ENCODE data around the gene NAT16.

The NAT16 gene

GRCh38 chr7:101165958-101166647, 14.0 kb downstream of the NAT16 start:
- no peaks in the 10 kb centered on the region for H3K9me3 ChIP-seq (ENCODE audit: control insufficient read depth, low read length)
- no peak for TF ChIP-seq CTCF (IDR thresholded peaks at IDR 0.05)
- H3K27ac ChIP-seq, result no peak overlapping the region
- no peak overlapping the region for H2AFZ ChIP-seq
- no peak overlapping the region for H3K9ac ChIP-seq
- H3K79me2 ChIP-seq, result no peaks in the 10 kb centered on the region
- peaks cover 15% of the 10 kb centered on the region for H3K4me1 ChIP-seq
- no peak overlapping the region for H3K4me3 ChIP-seq (ENCODE audit: low read depth, low read length)
- H3K4me2 ChIP-seq (ENCODE audit: low read length), result no peak overlapping the region
- no peaks in the 10 kb centered on the region for H3K36me3 ChIP-seq (ENCODE audit: control insufficient read depth, insufficient read depth, low read length)
- peaks cover 6% of the 10 kb centered on the region for H3K27me3 ChIP-seq (ENCODE audit: control insufficient read depth, insufficient read depth, low read length)

- Histone ChIP-seq H3K4me1 (peaks cover 15% of the 10 kb centered on the region), H3K27ac (no peak within 1 kb of the TSS), H3K4me2 (ENCODE audit: low read length) (no peak within 1 kb of the TSS), H2AFZ (peak within 1 kb of the TSS; percentile 56), H3K4me3 (ENCODE audit: low read depth, low read length) (no peak within 1 kb of the TSS), H3K27me3 (ENCODE audit: control insufficient read depth, insufficient read depth, low read length) (no peaks in the 10 kb centered on the region), H3K36me3 (ENCODE audit: control insufficient read depth, insufficient read depth, low read length) (no peaks in the 10 kb centered on the region), H3K79me2 (no peaks in the 10 kb centered on the region), H3K9ac (no peak within 1 kb of the TSS), H3K9me3 (ENCODE audit: control insufficient read depth, low read length) (no peaks in the 10 kb centered on the region)
- no peak for TF ChIP-seq CTCF (IDR thresholded peaks at IDR 0.05)
Observed at GRCh38 chr7:101165075-101165957, 14.8 kb downstream of the NAT16 start, which contains the start of gene VGF. Gene VGF, minus strand, starts transcription at chr7:101165569. Its CDS starts 726 bp downstream, at chr7:101164843.

GRCh38 chr7:101164071-101164840, 15.8 kb downstream of the NAT16 start:
- Histone ChIP-seq H3K27ac (no peak overlapping the region), H3K4me1 (peaks cover 11% of the 10 kb centered on the region), H3K9ac (no peak overlapping the region), H3K9me3 (ENCODE audit: control insufficient read depth, low read length) (no peaks in the 10 kb centered on the region), H2AFZ (peak overlapping the region; percentile 76), H3K27me3 (ENCODE audit: control insufficient read depth, insufficient read depth, low read length) (no peaks in the 10 kb centered on the region), H3K36me3 (ENCODE audit: control insufficient read depth, insufficient read depth, low read length) (no peaks in the 10 kb centered on the region), H3K4me2 (ENCODE audit: low read length) (no peak overlapping the region), H3K79me2 (no peaks in the 10 kb centered on the region), H3K4me3 (ENCODE audit: low read depth, low read length) (no peak overlapping the region)
- TF ChIP-seq CTCF (IDR thresholded peaks at IDR 0.05), result no peak

GRCh38 chr7:101163279-101164070, 16.6 kb downstream of the NAT16 start:
- no peak for TF ChIP-seq CTCF (IDR thresholded peaks at IDR 0.05)
- Histone ChIP-seq H3K79me2 (no peaks in the 10 kb centered on the region), H3K4me2 (ENCODE audit: low read length) (peak overlapping the region; percentile 43), H3K9me3 (ENCODE audit: control insufficient read depth, low read length) (no peaks in the 10 kb centered on the region), H2AFZ (peak overlapping the region; percentile 76), H3K4me3 (ENCODE audit: low read depth, low read length) (no peak overlapping the region), H3K36me3 (ENCODE audit: control insufficient read depth, insufficient read depth, low read length) (no peaks in the 10 kb centered on the region), H3K27ac (peak overlapping the region; percentile 1), H3K4me1 (peaks cover 11% of the 10 kb centered on the region), H3K9ac (no peak overlapping the region), H3K27me3 (ENCODE audit: control insufficient read depth, insufficient read depth, low read length) (no peaks in the 10 kb centered on the region)

All from parathyroid adenoma (tissue), 2 donors.